ENCODE data around the gene FHIT. TPM values are rescaled to one million over a fixed set of nuclear protein-coding genes. Genes with fewer than 3 reads are reported as not detected.
"Not testable (repeated sequence)": the region's sequence is repeated elsewhere in the genome, so short reads cannot be mapped to it uniquely, and the experiment has no call there.

FHIT gene
- total RNA-seq, 4 donors from 2014 or later: 4.6 to 6.1 (median 5.7) TPM

- DNase-seq (ENCODE audit: extremely low spot score): no peak
- intact Hi-C loops (cut with DNase I): no loop called here
- H3K27ac ChIP-seq (replicated peaks in 1 of 4): no peak overlapping the region
- H3K9me3 ChIP-seq: peaks cover 0 to 5% (median 2%) of the 10 kb centered on the region in 4 donors
- 65% methylated on average over 5 of the region's 6 CpGs for WGBS
- TF ChIP-seq CTCF (IDR thresholded peaks at IDR 0.05) (no peak), POLR2A (IDR thresholded peaks at IDR 0.05; ENCODE audit: low read depth) (no peak), EP300 (IDR thresholded peaks at IDR 0.05) (no peak), POLR2AphosphoS5 (IDR thresholded peaks at IDR 0.05) (no peak)
- no peaks in the 10 kb centered on the region for H3K27me3 ChIP-seq
- no peak overlapping the region for H3K4me3 ChIP-seq
- H3K4me1 ChIP-seq: peaks cover 0 to 26% (median 14%) of the 10 kb centered on the region in 4 donors
- no peaks in the 10 kb centered on the region for H3K36me3 ChIP-seq
Measured at GRCh38 chr3:61221759-61222362, 29.4 kb downstream of the FHIT start.

- 89% methylated on average over 4 of the region's 4 CpGs for WGBS
Measured at GRCh38 chr3:61218504-61218903, 32.7 kb downstream of the FHIT start.

GRCh38 chr3:61216171-61216570, 35.1 kb downstream of the FHIT start:
- H3K27me3 ChIP-seq; DNase-seq (ENCODE audit: extremely low spot score); H3K36me3 ChIP-seq; H3K4me3 ChIP-seq; H3K9me3 ChIP-seq; intact Hi-C loops (cut with DNase I); H3K4me1 ChIP-seq; H3K27ac ChIP-seq (replicated peaks in 1 of 4): not testable (repeated sequence)
- 93% methylated on average over 3 of the region's 3 CpGs for WGBS

More at GRCh38 chr3:61218504-61218903, 32.7 kb downstream of the FHIT start:
- Histone ChIP-seq H3K4me1 (peaks cover 0 to 25% (median 13%) of the 10 kb centered on the region in 4 donors), H3K27me3 (no peaks in the 10 kb centered on the region), H3K27ac (replicated peaks in 1 of 4) (no peak overlapping the region), H3K36me3 (no peaks in the 10 kb centered on the region), H3K4me3 (no peak overlapping the region), H3K9me3 (peaks cover 0 to 5% (median 2%) of the 10 kb centered on the region in 4 donors)
- intact Hi-C loops (cut with DNase I): no loop called here
- TF ChIP-seq POLR2A (IDR thresholded peaks at IDR 0.05; ENCODE audit: low read depth) (no peak), POLR2AphosphoS5 (IDR thresholded peaks at IDR 0.05) (no peak), CTCF (IDR thresholded peaks at IDR 0.05) (no peak)
- DNase-seq (ENCODE audit: extremely low spot score): no peak

- no peaks in the 10 kb centered on the region for H3K9me3 ChIP-seq
- 97% methylated on average over 12 of the region's 17 CpGs for WGBS
- no peaks in the 10 kb centered on the region for H3K36me3 ChIP-seq
- DNase-seq (ENCODE audit: extremely low spot score): no peak
- no peaks in the 10 kb centered on the region for H3K27me3 ChIP-seq
- no peak overlapping the region for H3K4me3 ChIP-seq
- H3K27ac ChIP-seq (replicated peaks in 1 of 4): no peak overlapping the region
- intact Hi-C loops (cut with DNase I): no loop called here
- TF ChIP-seq CTCF (IDR thresholded peaks at IDR 0.05): no peak
- no peak for TF ChIP-seq EP300 (IDR thresholded peaks at IDR 0.05)
- no peak for TF ChIP-seq POLR2A (IDR thresholded peaks at IDR 0.05; ENCODE audit: low read depth)
- TF ChIP-seq POLR2AphosphoS5 (IDR thresholded peaks at IDR 0.05): no peak
- H3K4me1 ChIP-seq: peaks cover 0 to 8% (median 0%) of the 10 kb centered on the region in 4 donors
Measured at GRCh38 chr3:61202086-61202485, 49.2 kb downstream of the FHIT start.

- TF ChIP-seq POLR2A (IDR thresholded peaks at IDR 0.05; ENCODE audit: low read depth) (no peak), CTCF (IDR thresholded peaks at IDR 0.05) (no peak), EP300 (IDR thresholded peaks at IDR 0.05) (no peak), POLR2AphosphoS5 (IDR thresholded peaks at IDR 0.05) (no peak)
- DNase-seq (ENCODE audit: extremely low spot score): no peak
- Histone ChIP-seq H3K36me3 (no peaks in the 10 kb centered on the region), H3K9me3 (no peaks in the 10 kb centered on the region), H3K27ac (replicated peaks in 1 of 4) (no peak overlapping the region), H3K4me1 (peaks cover 0 to 8% (median 0%) of the 10 kb centered on the region in 4 donors), H3K4me3 (no peak overlapping the region), H3K27me3 (no peaks in the 10 kb centered on the region)
- WGBS: 78% methylated on average over 3 of the region's 3 CpGs
- intact Hi-C loops (cut with DNase I): no loop called here
Measured at GRCh38 chr3:61201071-61201470, 50.2 kb downstream of the FHIT start.

All from esophagus muscularis mucosa (tissue), 4 donors.